PC-3 (cell line): Measurements from ENCODE around the gene HDAC4. TPM values are rescaled to one million over a fixed set of nuclear protein-coding genes. Genes with fewer than 3 reads are reported as not detected.

Source experiments
- ATAC-seq: fragments of 200-7000 bp; cut with Tn5 transposase; 2 replicates; pipeline ENCODE4 v1.9.1; 2020; ENCODE audit warnings: mild to moderate bottlenecking, moderate library complexity
- BruUV-seq: library from RNA; stranded (reverse); fragments of 400-500 nt; replicated peaks from 2 replicates; lab custom pipeline; 2021; lab: Mats Ljungman, UMichigan
- CTCF ChIA-PET: fragments of 300-600 bp; sonication (Branson Sonifier 250); formaldehyde crosslinking; loops from one replicate; lab custom pipeline; 2022; ENCODE audit warnings: antibody characterized with exemption; lab: Charles Lee
- POLR2A ChIA-PET: fragments of 300-600 bp; sonication (Branson Sonifier 250); formaldehyde crosslinking; loops from one replicate; lab custom pipeline; 2022; ENCODE audit warnings: antibody characterized with exemption; ENCODE audit not compliant: unreplicated experiment; lab: Charles Lee
- DNase-seq: peaks from one replicate; pipeline ENCODE4 v3.0.0-alpha.2; 2015
- H2AFZ ChIP-seq: fragments of 300-600 bp; sonication (generic); 2 replicates; pipeline ENCODE4 v1.6.0; 2016; ENCODE audit warnings: antibody characterized with exemption, low read length
- H3F3A ChIP-seq: fragments of 300-600 bp; sonication (generic); one replicate; pipeline ENCODE4 v1.6.0; 2017; ENCODE audit warnings: antibody characterized with exemption, low read length, control low read depth, mild to moderate bottlenecking; ENCODE audit not compliant: unreplicated experiment
- H3K27ac ChIP-seq: fragments of 300-600 bp; sonication (generic); 2 replicates; pipeline ENCODE4 v1.5.1; 2016; ENCODE audit warnings: mild to moderate bottlenecking, low read length
- H3K27me3 ChIP-seq: fragments of 300-600 bp; sonication (generic); 2 replicates; pipeline ENCODE4 v1.6.1; 2016; ENCODE audit warnings: low read length, mixed read lengths
- H3K36me3 ChIP-seq: fragments of 300-600 bp; sonication (generic); 2 replicates; pipeline ENCODE4 v1.6.1; 2016; ENCODE audit warnings: low read depth, mixed run types, low read length, mixed read lengths
- H3K4me1 ChIP-seq: fragments of 300-600 bp; sonication (generic); 2 replicates; pipeline ENCODE4 v1.5.1; 2016; ENCODE audit warnings: low read length; ENCODE audit not compliant: insufficient read depth
- H3K4me2 ChIP-seq: fragments of 300-600 bp; sonication (generic); 2 replicates; pipeline ENCODE4 v1.6.0; 2016; ENCODE audit warnings: low read length
- H3K4me3 ChIP-seq: fragments of 300-600 bp; sonication (generic); 2 replicates; pipeline ENCODE4 v1.5.1; 2016; ENCODE audit warnings: mild to moderate bottlenecking, low read length, mixed read lengths
- H3K79me2 ChIP-seq: fragments of 300-600 bp; sonication (generic); 2 replicates; pipeline ENCODE4 v1.6.1; 2017; ENCODE audit warnings: low read length, mixed read lengths
- H3K9ac ChIP-seq: fragments of 300-600 bp; sonication (generic); 2 replicates; pipeline ENCODE4 v1.6.0; 2016; ENCODE audit warnings: mild to moderate bottlenecking, low read length
- H3K9me2 ChIP-seq: fragments of 300-600 bp; sonication (generic); replicated peaks from 2 replicates; pipeline ENCODE4 v1.6.1; 2016; ENCODE audit warnings: mixed run types, low read length, mixed read lengths
- H3K9me3 ChIP-seq: fragments of 300-600 bp; sonication (generic); 2 replicates; pipeline ENCODE4 v1.6.1; 2016; ENCODE audit warnings: low read length, mixed read lengths
- H4K20me1 ChIP-seq: fragments of 300-600 bp; sonication (generic); 2 replicates; pipeline ENCODE4 v1.6.1; 2016; ENCODE audit warnings: low read length, mixed read lengths
- CTCF ChIP-seq: fragments of 300-600 bp; sonication (generic); conservative IDR thresholded peaks from 2 replicates; pipeline ENCODE4 v1.5.1; 2017; ENCODE audit warnings: antibody characterized with exemption, low read depth, mild to moderate bottlenecking, low read length
- EZH2 ChIP-seq: fragments of 300-600 bp; sonication (generic); IDR thresholded peaks from one replicate; pipeline ENCODE4 v1.6.1; 2017; ENCODE audit warnings: antibody characterized with exemption, mild to moderate bottlenecking, low read length; ENCODE audit not compliant: unreplicated experiment
- EZH2phosphoT487 ChIP-seq: fragments of 300-600 bp; sonication (generic); IDR thresholded peaks from 2 replicates; pipeline ENCODE4 v1.6.1; 2018; ENCODE audit warnings: mild to moderate bottlenecking, antibody characterized with exemption, low read length, borderline replicate concordance
- intact Hi-C: fragments of 100-400 bp; cut with micrococcal nuclease; formaldehyde crosslinking; loops from 2 replicates; pipeline ENCODE4 v1.9.0; 2023
- total RNA-seq: library from RNA; depleted of rRNA; stranded (reverse); fragments of >200 nt; gene quantifications from 2 replicates; pipeline ENCODE4 v1.2.3, GENCODE V29; 2014

The HDAC4 gene
- total RNA-seq, 1 experiment from 2014 or later, result 8.5 TPM

GRCh38 chr2:239387811-239388210 lies 13.0 kb downstream of the HDAC4 start:
- no peak overlapping the region for H2AFZ ChIP-seq
- intact Hi-C loops, result no loop called here
- ChIA-PET POLR2A (no interaction called here), CTCF (no interaction called here)
- no peaks in the 10 kb centered on the region for H3K9me3 ChIP-seq
- no peak overlapping the region for H3K27ac ChIP-seq
- no peaks in the 10 kb centered on the region for H3K4me1 ChIP-seq
- H3F3A ChIP-seq, result no peaks in the 10 kb centered on the region
- no peaks in the 10 kb centered on the region for H4K20me1 ChIP-seq
- H3K4me2 ChIP-seq, result no peak overlapping the region
- no peak for DNase-seq
- H3K36me3 ChIP-seq, result no peaks in the 10 kb centered on the region
- H3K9ac ChIP-seq, result no peak overlapping the region
- no peak for TF ChIP-seq EZH2phosphoT487
- TF ChIP-seq CTCF, result no peak
- no peak for TF ChIP-seq EZH2
- no peak overlapping the region for H3K4me3 ChIP-seq
- BruUV-seq, result no TSS peak
- no peaks in the 10 kb centered on the region for H3K9me2 ChIP-seq
- H3K79me2 ChIP-seq, result peaks cover 28% of the 10 kb centered on the region
- no peak for ATAC-seq
- H3K27me3 ChIP-seq, result no peaks in the 10 kb centered on the region

GRCh38 chr2:239386872-239387445 lies 13.9 kb downstream of the HDAC4 start:
- H3K4me1 ChIP-seq, result no peaks in the 10 kb centered on the region

More at GRCh38 chr2:239386872-239387445, 13.9 kb downstream of the HDAC4 start:
- Histone ChIP-seq H3K4me2 (no peak overlapping the region), H3K27ac (no peak overlapping the region), H3K9me2 (no peaks in the 10 kb centered on the region), H2AFZ (no peak overlapping the region), H4K20me1 (no peaks in the 10 kb centered on the region), H3K4me3 (no peak overlapping the region), H3K36me3 (no peaks in the 10 kb centered on the region), H3K9ac (no peak overlapping the region), H3F3A (no peaks in the 10 kb centered on the region), H3K79me2 (peaks cover 20% of the 10 kb centered on the region; the same call in 1 of the 2 replicates), H3K27me3 (no peaks in the 10 kb centered on the region), H3K9me3 (no peaks in the 10 kb centered on the region)
- ChIA-PET POLR2A (no interaction called here), CTCF (no interaction called here)
- intact Hi-C loops, result no loop called here
- ATAC-seq (no peak), DNase-seq (no peak)
- TF ChIP-seq CTCF (no peak), EZH2 (no peak), EZH2phosphoT487 (no peak)
- no TSS peak for BruUV-seq
